ENCODE results near the gene MAP2K5.

DNA sequence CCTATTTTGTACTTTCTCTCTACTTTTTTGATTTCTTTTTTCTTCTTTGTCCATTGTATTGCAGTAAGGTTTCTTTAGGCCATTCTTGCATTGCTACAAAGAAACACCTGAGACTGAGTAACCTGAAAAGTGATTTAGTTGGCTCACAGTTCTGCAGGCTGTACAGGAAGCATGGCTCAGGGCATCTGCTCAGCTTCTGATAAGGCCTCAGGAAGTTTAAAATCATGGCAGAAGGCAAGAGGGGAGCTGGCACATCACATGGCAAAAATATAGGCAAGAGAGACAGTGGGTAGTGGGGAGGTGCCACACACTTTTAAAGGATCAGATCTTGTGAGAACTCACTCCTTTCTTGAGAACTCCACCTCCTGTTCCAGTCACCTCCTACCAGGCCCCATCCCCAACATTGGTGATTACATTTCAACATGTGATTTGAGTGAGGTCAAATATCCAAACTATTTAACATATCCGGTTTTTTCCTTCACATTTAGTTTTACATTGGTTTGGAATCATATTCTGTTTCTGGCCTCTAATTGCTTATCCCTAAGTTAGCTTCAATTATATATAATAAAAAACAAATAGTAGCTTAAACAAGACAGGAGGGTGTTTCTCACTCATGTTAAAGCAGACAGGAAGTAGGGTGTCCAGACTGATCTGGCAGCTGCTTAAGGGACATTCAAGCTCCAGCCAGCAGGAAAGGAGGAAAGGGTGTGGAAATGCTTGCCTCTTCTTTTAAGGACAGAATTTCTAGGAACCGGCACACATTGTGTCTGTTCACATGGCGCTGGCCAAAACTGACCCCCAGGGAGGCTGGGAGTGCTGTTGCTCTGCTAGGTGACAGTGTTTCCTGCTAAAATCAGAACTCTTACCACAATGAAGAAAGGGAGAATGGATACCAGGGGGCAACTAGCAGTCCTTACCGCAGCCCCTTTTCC, 254.0 kb downstream of the MAP2K5 start:
- TF ChIP-seq, protein P1, sequence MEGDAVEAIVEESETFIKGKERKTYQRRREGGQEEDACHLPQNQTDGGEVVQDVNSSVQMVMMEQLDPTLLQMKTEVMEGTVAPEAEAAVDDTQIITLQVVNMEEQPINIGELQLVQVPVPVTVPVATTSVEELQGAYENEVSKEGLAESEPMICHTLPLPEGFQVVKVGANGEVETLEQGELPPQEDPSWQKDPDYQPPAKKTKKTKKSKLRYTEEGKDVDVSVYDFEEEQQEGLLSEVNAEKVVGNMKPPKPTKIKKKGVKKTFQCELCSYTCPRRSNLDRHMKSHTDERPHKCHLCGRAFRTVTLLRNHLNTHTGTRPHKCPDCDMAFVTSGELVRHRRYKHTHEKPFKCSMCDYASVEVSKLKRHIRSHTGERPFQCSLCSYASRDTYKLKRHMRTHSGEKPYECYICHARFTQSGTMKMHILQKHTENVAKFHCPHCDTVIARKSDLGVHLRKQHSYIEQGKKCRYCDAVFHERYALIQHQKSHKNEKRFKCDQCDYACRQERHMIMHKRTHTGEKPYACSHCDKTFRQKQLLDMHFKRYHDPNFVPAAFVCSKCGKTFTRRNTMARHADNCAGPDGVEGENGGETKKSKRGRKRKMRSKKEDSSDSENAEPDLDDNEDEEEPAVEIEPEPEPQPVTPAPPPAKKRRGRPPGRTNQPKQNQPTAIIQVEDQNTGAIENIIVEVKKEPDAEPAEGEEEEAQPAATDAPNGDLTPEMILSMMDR (IDR thresholded peaks at IDR 0.05), result no peak
- TF ChIP-seq POLR2AphosphoS5 (IDR thresholded peaks at IDR 0.05), result no peak
- TF ChIP-seq POLR2A (IDR thresholded peaks at IDR 0.05), result no peak
